HG03175 (cell line): Measurements from ENCODE around the gene ETNK1.
"Not testable (repeated sequence)": the region's sequence is repeated elsewhere in the genome, so short reads cannot be mapped to it uniquely, and the experiment has no call there.

ENCODE experiments used
- ATAC-seq: cut with Tn5 transposase; IDR thresholded peaks from one replicate; pipeline ENCODE4 v1.9.1; 2021; ENCODE audit warnings: mild to moderate bottlenecking, moderate library complexity; ENCODE audit not compliant: unreplicated experiment

Gene ETNK1

GRCh38 chr12:22624870-22625761 lies at the start of gene ETNK1:
ETNK1 (plus strand) TSS chr12:22625171; CDS start chr12:22625431, 260 bp downstream.
- ATAC-seq, result peak; percentile 97

DNA sequence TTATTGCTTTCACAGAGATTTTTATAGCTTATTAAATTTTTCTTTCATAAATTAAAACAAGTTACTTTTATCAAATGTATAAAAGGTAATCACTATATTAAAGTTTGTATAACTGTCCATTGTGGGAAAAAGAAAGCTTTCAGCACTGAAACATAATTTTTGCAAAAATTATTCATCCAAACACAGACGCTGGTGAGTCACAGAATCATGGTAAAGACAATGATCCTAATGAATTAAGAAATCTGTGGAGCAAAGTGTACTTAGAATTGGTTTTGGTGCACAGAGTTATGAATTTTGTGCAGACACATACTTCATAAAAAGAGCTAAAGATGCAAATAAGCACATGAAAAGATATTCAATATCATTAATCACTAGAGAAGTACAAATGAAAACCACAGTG lies 48.9 kb upstream of the ETNK1 start:
- no peak for ATAC-seq

DNA sequence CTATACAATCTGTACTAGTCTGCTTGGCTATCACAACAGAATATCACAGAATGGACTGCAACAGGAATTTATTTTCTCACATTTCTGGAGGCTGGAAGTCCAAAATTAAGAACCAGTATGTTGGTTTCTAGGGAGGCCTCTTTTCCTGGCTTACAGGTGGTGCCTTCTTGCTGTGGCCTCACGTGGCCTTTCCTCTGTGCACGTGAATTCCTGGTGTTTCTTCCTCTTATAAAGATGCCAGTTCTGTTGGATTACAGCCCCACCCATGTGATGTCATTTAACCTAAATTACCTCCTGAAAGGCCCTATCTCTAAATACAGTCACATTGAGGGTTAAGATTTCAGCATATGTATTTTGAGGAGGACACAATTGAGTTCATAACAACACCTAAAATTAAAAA lies 48.5 kb upstream of the ETNK1 start:
- ATAC-seq, result no peak

GRCh38 chr12:22577667-22578066 lies 47.3 kb upstream of the ETNK1 start:
- no peak for ATAC-seq

- ATAC-seq, result no peak
Measured at GRCh38 chr12:22578328-22578727, 46.6 kb upstream of the ETNK1 start.

GRCh38 chr12:22588817-22589216 lies 36.2 kb upstream of the ETNK1 start:
- ATAC-seq, result no peak

DNA sequence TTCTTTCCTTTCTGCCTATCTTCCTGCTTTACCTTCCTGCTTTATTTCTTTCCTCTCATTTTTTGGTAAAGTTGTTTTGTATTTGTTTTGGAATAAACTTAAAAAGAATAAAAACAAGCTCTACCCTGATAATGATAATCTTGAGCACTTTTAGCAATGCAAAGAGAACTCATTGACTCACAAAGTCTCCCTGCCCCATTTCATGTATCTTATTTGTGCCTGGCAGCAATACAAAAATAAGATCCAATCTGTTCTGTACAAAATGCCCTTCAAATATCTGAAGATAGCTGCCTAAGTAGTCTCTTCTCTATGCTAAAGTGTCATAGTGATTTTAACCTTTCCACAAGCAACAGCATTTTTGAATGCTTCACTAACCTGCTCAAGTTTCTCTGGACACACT lies 31.1 kb upstream of the ETNK1 start:
- no peak for ATAC-seq

- ATAC-seq, result not testable (repeated sequence)
Measured at GRCh38 chr12:22597539-22597938, 27.4 kb upstream of the ETNK1 start.

GRCh38 chr12:22598141-22598762 lies 26.7 kb upstream of the ETNK1 start:
- ATAC-seq, result no peak

DNA sequence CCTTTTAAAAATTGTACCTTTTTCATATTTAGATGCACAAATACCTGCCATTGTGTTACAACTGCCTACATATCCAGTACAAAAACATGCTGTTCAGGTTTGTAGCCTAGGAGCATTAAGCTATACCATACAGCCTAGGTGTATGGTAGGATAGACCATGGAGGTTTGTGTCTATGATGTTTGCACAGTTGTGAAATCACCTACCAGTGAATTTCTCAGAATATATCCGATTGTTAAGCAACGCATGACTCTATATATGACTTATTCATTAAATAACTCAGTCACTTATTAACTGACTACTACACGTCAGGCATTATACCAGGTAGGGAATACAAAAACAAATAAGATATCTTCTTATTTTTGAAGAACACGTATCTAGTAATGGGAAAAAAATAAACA lies 26.2 kb upstream of the ETNK1 start:
- no peak for ATAC-seq

DNA sequence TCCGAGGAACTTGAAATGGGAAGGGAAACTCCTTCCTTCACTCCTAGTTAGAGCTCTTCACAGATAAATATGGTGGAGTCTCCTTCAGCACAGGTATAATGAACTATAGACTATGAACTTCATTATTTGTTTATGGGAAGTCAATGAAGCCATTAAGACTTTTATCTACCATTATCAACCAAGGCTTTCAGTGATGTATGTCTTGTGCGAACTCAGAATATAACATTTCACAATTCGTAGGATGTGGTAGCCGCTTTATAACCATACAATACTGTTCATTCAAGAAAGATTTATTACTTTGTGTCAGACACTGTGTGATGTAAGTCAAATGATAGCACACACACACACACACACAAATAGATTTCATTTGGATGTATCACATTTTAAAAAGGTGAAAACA lies 24.8 kb upstream of the ETNK1 start:
- ATAC-seq, result no peak

GRCh38 chr12:22609501-22609900 lies 15.5 kb upstream of the ETNK1 start:
- ATAC-seq, result no peak

DNA sequence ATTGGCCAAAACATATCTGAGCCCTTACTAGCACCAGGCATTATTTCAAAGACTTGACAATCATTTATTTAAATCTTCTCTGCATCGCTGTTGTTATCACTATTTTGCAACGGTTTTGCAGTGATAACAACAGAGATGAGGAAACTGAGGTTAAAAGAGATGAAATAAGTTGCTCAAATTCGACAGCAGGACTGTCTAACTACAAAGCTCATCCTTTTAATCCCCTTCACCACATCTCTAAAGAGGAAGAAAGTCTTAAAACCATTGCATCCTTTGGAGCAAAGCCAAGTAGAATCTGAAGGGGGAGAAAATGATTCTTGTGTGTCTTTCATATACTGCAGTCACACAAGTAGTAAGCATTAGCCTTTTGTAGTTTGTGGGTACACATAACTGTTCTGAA lies 14.8 kb upstream of the ETNK1 start:
- no peak for ATAC-seq

- ATAC-seq, result not testable (repeated sequence)
Measured at GRCh38 chr12:22612822-22613221, 12.1 kb upstream of the ETNK1 start.

- ATAC-seq, result no peak
Measured at GRCh38 chr12:22615963-22616501, 8.9 kb upstream of the ETNK1 start.

- ATAC-seq, result no peak
Measured at GRCh38 chr12:22617630-22618029, 7.3 kb upstream of the ETNK1 start.

- no peak for ATAC-seq
Measured at GRCh38 chr12:22624548-22624869, 462 bp upstream of the ETNK1 start.

- ATAC-seq, result peak; percentile 31
Measured at GRCh38 chr12:22625762-22626294, 857 bp downstream of the ETNK1 start.

GRCh38 chr12:22626406-22626805 lies 1.4 kb downstream of the ETNK1 start:
- peak; percentile 48 for ATAC-seq

DNA sequence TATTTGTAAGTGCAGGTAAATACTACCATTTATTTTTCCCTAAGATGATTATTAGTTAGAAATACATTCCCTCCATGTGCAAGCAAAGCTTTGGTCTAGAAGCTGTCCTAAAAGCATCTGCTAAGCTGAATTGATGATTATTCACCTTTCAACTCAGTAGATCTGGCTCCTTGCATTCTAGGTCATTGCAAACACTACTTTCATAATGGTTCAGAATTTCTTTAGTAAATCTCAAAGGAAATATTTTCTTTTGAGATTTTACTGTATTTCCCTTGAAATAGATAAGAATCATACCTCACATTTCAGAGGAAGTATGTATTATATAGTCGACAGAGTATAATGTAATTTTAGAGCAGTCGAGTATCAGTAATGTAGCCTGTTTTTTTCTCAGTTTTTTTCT lies 2.4 kb downstream of the ETNK1 start:
- no peak for ATAC-seq

DNA sequence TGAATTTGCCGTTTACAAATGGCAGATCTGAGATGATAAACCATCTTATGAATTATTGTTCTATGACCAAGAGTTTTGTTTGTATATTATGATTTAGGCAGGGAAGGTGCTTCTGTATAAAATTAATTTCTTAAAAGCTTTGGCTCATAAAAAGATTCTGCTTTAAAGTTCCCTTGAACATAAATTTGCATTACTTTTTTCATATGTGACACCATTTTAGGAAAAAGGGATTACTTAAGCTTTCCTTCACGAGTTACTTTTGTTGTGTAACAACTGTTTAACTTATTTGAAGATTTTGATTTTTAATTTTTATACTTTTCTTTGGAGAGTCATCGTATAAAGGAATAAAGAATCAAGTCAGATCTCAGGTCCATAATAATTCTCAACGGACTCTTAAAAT lies 3.3 kb downstream of the ETNK1 start:
- no peak for ATAC-seq

- ATAC-seq, result no peak
Measured at GRCh38 chr12:22631863-22632463, 7.0 kb downstream of the ETNK1 start.
